Endothelial cell of umbilical vein (primary cell): Measurements from ENCODE around the gene PCDH15. TPM values are rescaled to one million over a fixed set of nuclear protein-coding genes. Genes with fewer than 3 reads are reported as not detected.

Experiments
- BruUV-seq: library from RNA; stranded (reverse); fragments of 400-500 nt; replicated peaks from 2 replicates; lab custom pipeline; 2021; lab: Mats Ljungman, UMichigan
- CTCF ChIA-PET: fragments of 300-600, 350-600 bp; sonication (Branson Sonifier 250); formaldehyde crosslinking; loops from one replicate; lab custom pipeline; 2021; ENCODE audit warnings: antibody characterized with exemption, inconsistent platforms; lab: Charles Lee
- POLR2A ChIA-PET: fragments of 300-600, 350-600 bp; sonication (Branson Sonifier 250); formaldehyde crosslinking; loops from one replicate; lab custom pipeline; 2021; ENCODE audit warnings: antibody characterized with exemption, inconsistent platforms; lab: Charles Lee
- DNase-seq: peaks from one replicate; pipeline ENCODE4 v3.0.0-alpha.2; 2011; ENCODE audit warnings: low read depth, low spot score
- FAIRE-seq: peaks from 2 replicates; lab custom pipeline; 2011; peaks lifted over from hg19 to GRCh38; lab: Jason Lieb, UNC
- H2AFZ ChIP-seq: 2 replicates; pipeline ENCODE4 v1.6.0; 2012; ENCODE audit warnings: low read depth, low read length, control low read depth, inconsistent platforms
- H3K27ac ChIP-seq: 2 replicates; pipeline ENCODE4 v1.5.1; 2011; ENCODE audit warnings: low read depth, mild to moderate bottlenecking, control low read depth, low read length, moderate library complexity; ENCODE audit not compliant: insufficient read depth
- H3K27me3 ChIP-seq, 2 experiments: 2 replicates each; pipeline versions ENCODE4 v1.6.0 to v1.6.1; 2011; ENCODE audit warnings: low read length in 2 of 2, mixed read lengths in 1 of 2; ENCODE audit not compliant: control insufficient read depth in 2 of 2, insufficient read depth in 2 of 2
- H3K36me3 ChIP-seq, 2 experiments: 2 replicates in 1 of 2; 3 replicates in 1 of 2; pipeline ENCODE4 v1.5.1; 2011; ENCODE audit warnings: low read length in 2 of 2, mild to moderate bottlenecking in 1 of 2, moderate library complexity in 1 of 2; ENCODE audit not compliant: control insufficient read depth in 2 of 2, insufficient read depth in 2 of 2; ENCODE audit errors: extremely low read depth in 1 of 2
- H3K4me1 ChIP-seq: 3 replicates; pipeline ENCODE4 v1.5.1; 2011; ENCODE audit warnings: mild to moderate bottlenecking, low read length; ENCODE audit not compliant: control insufficient read depth, insufficient read depth; ENCODE audit errors: extremely low read depth
- H3K4me2 ChIP-seq: 2 replicates; pipeline ENCODE4 v1.6.1; 2011; ENCODE audit warnings: low read length, control low read depth, mixed read lengths; ENCODE audit not compliant: insufficient read depth
- H3K4me3 ChIP-seq, 3 experiments: fragments of 200-600 bp in 1 of 3; sonication (generic), shearing (Covaris generic) in 1 of 3; replicated peaks in 1 of 3; 2 replicates each; pipeline ENCODE4 v1.5.1; 2011 to 2016; ENCODE audit warnings: control low read depth in 3 of 3, low read length in 3 of 3, mild to moderate bottlenecking in 2 of 3, inconsistent platforms in 1 of 3, low read depth in 1 of 3, moderate library complexity in 1 of 3; ENCODE audit not compliant: insufficient read depth in 1 of 3
- H3K79me2 ChIP-seq: 2 replicates; pipeline ENCODE4 v1.6.0; 2012; ENCODE audit warnings: low read length, inconsistent platforms; ENCODE audit not compliant: control insufficient read depth, insufficient read depth
- H3K9ac ChIP-seq: replicated peaks from 2 replicates; pipeline ENCODE3; 2011; ENCODE audit warnings: low read length, control low read depth; ENCODE audit not compliant: insufficient read depth; ENCODE audit errors: extremely low read depth
- H3K9me1 ChIP-seq: replicated peaks from 3 replicates; pipeline ENCODE4 v1.6.0; 2011; ENCODE audit warnings: mild to moderate bottlenecking, low read length; ENCODE audit not compliant: control insufficient read depth, insufficient read depth; ENCODE audit errors: extremely low read depth
- H3K9me3 ChIP-seq: replicated peaks from 2 replicates; pipeline ENCODE4 v1.5.1; 2012; ENCODE audit warnings: low read length, inconsistent platforms; ENCODE audit not compliant: control insufficient read depth, insufficient read depth
- H4K20me1 ChIP-seq: replicated peaks from 2 replicates; pipeline ENCODE3; 2011; ENCODE audit warnings: mild to moderate bottlenecking, low read length; ENCODE audit not compliant: control insufficient read depth, insufficient read depth; ENCODE audit errors: extremely low read depth
- CTCF ChIP-seq, 2 donors: IDR thresholded peaks; 1 replicate in 1 of 2; 2 replicates in 1 of 2; pipeline ENCODE4 v1.5.1; 2011; ENCODE audit warnings: low read length in 2 of 2, mild to moderate bottlenecking in 2 of 2, moderate library complexity in 2 of 2, control low read depth in 1 of 2, inconsistent platforms in 1 of 2, low read depth in 1 of 2; ENCODE audit not compliant: insufficient read depth in 1 of 2; ENCODE audit errors: extremely low read depth in 1 of 2
- EZH2 ChIP-seq: IDR thresholded peaks from 2 replicates; pipeline ENCODE4 v1.6.1; 2012; ENCODE audit warnings: borderline replicate concordance, low read depth, mild to moderate bottlenecking, moderate library complexity, low read length, inconsistent platforms; ENCODE audit not compliant: severe bottlenecking
- FOS ChIP-seq: IDR thresholded peaks from 2 replicates; pipeline ENCODE4 v1.6.1; 2011; ENCODE audit warnings: mild to moderate bottlenecking, low read length, moderate library complexity, borderline replicate concordance; ENCODE audit not compliant: insufficient read depth
- GATA2 ChIP-seq: IDR thresholded peaks from 2 replicates; pipeline ENCODE4 v1.7.0; 2011; ENCODE audit warnings: low read depth, mild to moderate bottlenecking, moderate library complexity, mixed read lengths, low read length; ENCODE audit not compliant: insufficient read length, insufficient read depth
- JUN ChIP-seq: IDR thresholded peaks from 2 replicates; pipeline ENCODE4 v1.6.1; 2011; ENCODE audit warnings: borderline replicate concordance, low read depth; ENCODE audit not compliant: insufficient read length, insufficient read depth
- MYC ChIP-seq: IDR thresholded peaks from one replicate; pipeline ENCODE4 v1.6.1; 2011; ENCODE audit warnings: mild to moderate bottlenecking, low read depth, low read length
- POLR2A ChIP-seq: IDR thresholded peaks from 2 replicates; pipeline ENCODE4 v1.6.1; 2012; ENCODE audit warnings: low read depth, mild to moderate bottlenecking, control low read depth, low read length
- POLR2AphosphoS5 ChIP-seq: IDR thresholded peaks from 2 replicates; pipeline ENCODE4 v1.6.1; 2012; ENCODE audit warnings: low read depth, mild to moderate bottlenecking, control low read depth, low read length, moderate library complexity; ENCODE audit not compliant: insufficient read depth
- dilution Hi-C: fragments of 300-500 bp; cut with MboI; formaldehyde crosslinking; loops from one replicate; pipeline ENCODE4 v1.15.0; 2019; ENCODE audit warnings: low sequenced_read_pairs; ENCODE audit not compliant: extremely low pct_ligation_motif_present
- intact Hi-C: fragments of 100-400 bp; cut with micrococcal nuclease; formaldehyde crosslinking; loops from one replicate; pipeline ENCODE4 v1.10.0; 2022
- polyA plus RNA-seq, 4 experiments: library from polyadenylated mRNA; depleted of rRNA in 3 of 4; stranded (reverse) in 3 of 4; unstranded in 1 of 4; fragments of >200 nt; gene quantifications; 2 replicates each; pipeline versions ENCODE4 v1.2.1 to v1.2.3, GENCODE V29; 2011 to 2012; ENCODE audit warnings: missing spikeins in 1 of 4
- total RNA-seq: library from RNA; stranded (reverse); gene quantifications from 2 replicates; pipeline ENCODE4 v1.2.3, GENCODE V29; 2021

PCDH15 gene
- total and polyA plus RNA-seq, 2 donors (not counting 3 experiments of a cell fraction or from before 2014, with no cell fraction given), result 0.04 TPM; not detected in 1

GRCh38 chr10:54796881-54797280 lies 4.2 kb downstream of the PCDH15 start:
- Histone ChIP-seq H3K79me2 (no peaks in the 10 kb centered on the region), H3K27ac (no peak overlapping the region), H4K20me1 (no peaks in the 10 kb centered on the region), H3K9ac (no peak overlapping the region), H3K4me1 (peaks cover 19% of the 10 kb centered on the region), H2AFZ (peak overlapping the region; percentile 71), H3K27me3 (no peaks in the 10 kb centered on the region), H3K9me1 (no peaks in the 10 kb centered on the region), H3K4me3 (no peak overlapping the region), H3K9me3 (no peaks in the 10 kb centered on the region), H3K36me3 (no peaks in the 10 kb centered on the region), H3K4me2 (peak overlapping the region; percentile 35)
- ChIA-PET POLR2A (no interaction called here), CTCF (interaction anchor here (1.0 to 1.7 kb wide), 3 partner anchors 10 to 663 kb away, joined by 3 to 6 read pairs (median 4); no protein-coding TSS in a partner anchor)
- dilution Hi-C loops (no loop called here), intact Hi-C loops (no loop called here)
- DNase-seq (peak; percentile 6), FAIRE-seq (no peak)
- no TSS peak for BruUV-seq
- no peak for TF ChIP-seq CTCF (IDR thresholded peaks at IDR 0.05; ENCODE audit: extremely low read depth in 1 of 2, insufficient read depth in 1 of 2, low read depth in 1 of 2, low read length in 2 of 2)
- no peak for TF ChIP-seq GATA2
- TF ChIP-seq JUN, result no peak
- no peak for TF ChIP-seq EZH2
- TF ChIP-seq MYC, result no peak
- no peak for TF ChIP-seq POLR2AphosphoS5

DNA sequence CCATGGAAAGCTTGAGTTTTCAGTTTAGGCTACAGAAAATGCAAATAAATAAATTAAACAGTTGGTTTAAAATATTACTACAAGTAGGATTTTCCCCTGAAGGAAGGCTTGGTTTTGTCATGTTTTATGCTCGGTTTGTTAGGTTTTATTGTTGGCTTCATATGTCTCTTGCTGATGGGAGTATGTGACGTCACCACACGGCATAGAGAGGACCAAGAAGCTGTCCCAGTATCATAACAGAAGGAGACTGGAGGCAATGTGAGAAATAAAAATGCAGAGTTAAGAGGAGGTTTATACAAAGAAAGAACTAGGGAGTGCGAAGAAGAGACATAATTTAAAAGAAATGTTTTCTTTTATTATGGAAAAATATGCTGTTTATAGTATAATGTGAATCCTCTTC lies 24.4 kb downstream of the PCDH15 start:
- Histone ChIP-seq H3K9ac (no peak overlapping the region), H3K27ac (no peak overlapping the region), H3K9me3 (no peaks in the 10 kb centered on the region), H3K36me3 (no peaks in the 10 kb centered on the region), H3K4me1 (no peaks in the 10 kb centered on the region), H3K4me2 (no peak overlapping the region), H4K20me1 (no peaks in the 10 kb centered on the region), H3K79me2 (no peaks in the 10 kb centered on the region), H3K9me1 (no peaks in the 10 kb centered on the region), H3K4me3 (no peak overlapping the region), H3K27me3 (no peaks in the 10 kb centered on the region), H2AFZ (no peak overlapping the region)
- ChIA-PET CTCF (no interaction called here), POLR2A (no interaction called here)
- intact Hi-C loops, result no loop called here
- no peak for TF ChIP-seq FOS
- TF ChIP-seq GATA2, result no peak
- TF ChIP-seq POLR2A, result no peak
- TF ChIP-seq MYC, result no peak
- TF ChIP-seq POLR2AphosphoS5, result no peak
- TF ChIP-seq CTCF (IDR thresholded peaks at IDR 0.05; ENCODE audit: extremely low read depth in 1 of 2, insufficient read depth in 1 of 2, low read depth in 1 of 2, low read length in 2 of 2), result no peak
- no peak for TF ChIP-seq JUN
- BruUV-seq, result no TSS peak
- DNase-seq (no peak), FAIRE-seq (no peak)
- dilution Hi-C loops, result no loop called here
